SK-N-SH (cell line): ENCODE measurements around the gene AFAP1L1. TPM values are rescaled to one million over a fixed set of nuclear protein-coding genes. Genes with fewer than 3 reads are reported as not detected.

ENCODE experiments used
- CTCF ChIA-PET: fragments of 300-600, 350-600 bp; formaldehyde crosslinking; extraction: SDS; loops from one replicate; lab custom pipeline; 2021; lab: Yijun Ruan, JAX
- POLR2A ChIA-PET: fragments of 350-600 bp; sonication (Branson Sonifier 250); formaldehyde crosslinking; extraction: SDS; loops from one replicate; lab custom pipeline; 2020; ENCODE audit warnings: antibody characterized with exemption, inconsistent platforms; lab: Yijun Ruan, JAX
- DNase-seq: peaks from one replicate; pipeline ENCODE4 v3.0.0; 2012
- H2AFZ ChIP-seq: fragments of 200-600 bp; sonication (generic); 2 replicates; pipeline ENCODE4 v1.8.1; 2016; ENCODE audit warnings: antibody characterized with exemption, mild to moderate bottlenecking, low read depth
- H3F3A ChIP-seq: fragments of 200-600 bp; sonication (generic); replicated peaks from 2 replicates; pipeline ENCODE3; 2016; ENCODE audit warnings: antibody characterized with exemption, mild to moderate bottlenecking; ENCODE audit not compliant: insufficient read depth
- H3K27ac ChIP-seq, 2 experiments: fragments of 200-500 bp in 1 of 2; fragments of 200-600 bp in 1 of 2; sonication (Bioruptor generic) in 1 of 2; sonication (generic), shearing (Covaris generic) in 1 of 2; 2 replicates each; pipeline versions ENCODE4 v1.5.1 to v1.6.1; 2014 to 2016; ENCODE audit warnings: low read depth in 2 of 2, inconsistent platforms in 1 of 2, low read length in 1 of 2, mild to moderate bottlenecking in 1 of 2, mixed read lengths in 1 of 2
- H3K27me3 ChIP-seq: fragments of 200-600 bp; sonication (generic), shearing (Covaris generic); 2 replicates; pipeline ENCODE4 v1.6.1; 2016; ENCODE audit warnings: mixed run types; ENCODE audit not compliant: insufficient read depth
- H3K36me3 ChIP-seq, 2 experiments: fragments of 200-500 bp in 1 of 2; fragments of 200-600 bp in 1 of 2; sonication (Bioruptor generic) in 1 of 2; sonication (generic) in 1 of 2; replicated peaks in 1 of 2; 2 replicates each; pipeline versions ENCODE3 to v1.5.1; 2014 to 2016; ENCODE audit warnings: low read length in 1 of 2, mild to moderate bottlenecking in 1 of 2; ENCODE audit not compliant: insufficient read depth in 2 of 2, control insufficient read depth in 1 of 2
- H3K4me1 ChIP-seq, 2 experiments: fragments of 200-500 bp in 1 of 2; fragments of 200-600 bp in 1 of 2; sonication (Bioruptor generic) in 1 of 2; sonication (generic), shearing (Covaris generic) in 1 of 2; 2 replicates each; pipeline versions ENCODE4 v1.5.1 to v1.6.1; 2014 to 2016; ENCODE audit warnings: low read depth in 1 of 2, low read length in 1 of 2, mixed run types in 1 of 2; ENCODE audit not compliant: insufficient read depth in 2 of 2, control insufficient read depth in 1 of 2
- H3K4me2 ChIP-seq: fragments of 200-600 bp; sonication (generic), shearing (Covaris generic); 2 replicates; pipeline ENCODE4 v1.6.1; 2017; ENCODE audit warnings: mixed run types
- H3K4me3 ChIP-seq, 2 experiments: fragments of 200-500 bp in 1 of 2; fragments of 200-600 bp in 1 of 2; sonication (Bioruptor generic) in 1 of 2; sonication (generic), shearing (Covaris generic) in 1 of 2; 2 replicates each; pipeline versions ENCODE4 v1.5.1 to v1.8.1; 2014 to 2016; ENCODE audit warnings: low read depth in 2 of 2, inconsistent platforms in 1 of 2, low read length in 1 of 2, mild to moderate bottlenecking in 1 of 2, mixed read lengths in 1 of 2, moderate library complexity in 1 of 2
- H3K79me2 ChIP-seq: fragments of 200-600 bp; sonication (generic); 2 replicates; pipeline ENCODE4 v1.8.1; 2017; ENCODE audit warnings: mild to moderate bottlenecking; ENCODE audit not compliant: insufficient read depth
- H3K9ac ChIP-seq: fragments of 200-600 bp; sonication (generic); 2 replicates; pipeline ENCODE4 v1.6.1; 2017; ENCODE audit warnings: mixed run types
- H3K9me2 ChIP-seq: fragments of 200-600 bp; sonication (generic); 2 replicates; pipeline ENCODE4 v1.6.1; 2017; ENCODE audit warnings: mixed run types
- H3K9me3 ChIP-seq: fragments of 200-600 bp; sonication (generic); 2 replicates; pipeline ENCODE4 v1.6.1; 2017; ENCODE audit warnings: mixed run types, mild to moderate bottlenecking, moderate library complexity
- H4K20me1 ChIP-seq: fragments of 200-600 bp; sonication (generic); 2 replicates; pipeline ENCODE4 v1.6.1; 2017; ENCODE audit warnings: mild to moderate bottlenecking, mixed run types; ENCODE audit not compliant: insufficient read depth
- CHD2 ChIP-seq: fragments of 150-350 bp; IDR thresholded peaks from 2 replicates; pipeline ENCODE4 v1.6.1; 2018; ENCODE audit warnings: low read length; ENCODE audit not compliant: partially characterized antibody
- ELF1 ChIP-seq: IDR thresholded peaks from 2 replicates; pipeline ENCODE4 v1.4.0; 2012
- EZH2phosphoT487 ChIP-seq: fragments of 200-600 bp; sonication (generic); IDR thresholded peaks from 2 replicates; pipeline ENCODE4 v1.6.1; 2017; ENCODE audit warnings: low read depth, mixed run types, mild to moderate bottlenecking, antibody characterized with exemption, moderate library complexity, borderline replicate concordance
- FOSL2 ChIP-seq: IDR thresholded peaks from 2 replicates; pipeline ENCODE4 v1.4.0; 2012; ENCODE audit warnings: low read depth, mild to moderate bottlenecking, moderate library complexity, borderline replicate concordance
- FOXJ3 ChIP-seq: sonication (generic); formaldehyde crosslinking; IDR thresholded peaks from 2 replicates; pipeline ENCODE4 v1.5.1; 2020; ENCODE audit warnings: mild to moderate bottlenecking, missing genetic modification reagents
- MXI1 ChIP-seq: IDR thresholded peaks from 2 replicates; pipeline ENCODE4 v1.6.1; 2012; ENCODE audit warnings: mild to moderate bottlenecking, low read depth, low read length, improper control_type of control experiment
- RAD21 ChIP-seq: IDR thresholded peaks from 2 replicates; pipeline ENCODE4 v1.6.1; 2012; ENCODE audit warnings: mild to moderate bottlenecking, low read length
- RXRA ChIP-seq: IDR thresholded peaks from 2 replicates; pipeline ENCODE4 v1.4.0; 2012; ENCODE audit warnings: low read depth, mild to moderate bottlenecking, borderline replicate concordance
- SIN3A ChIP-seq: IDR thresholded peaks from 2 replicates; pipeline ENCODE4 v1.6.1; 2012; ENCODE audit warnings: low read depth, mild to moderate bottlenecking, low read length, moderate library complexity, borderline replicate concordance
- SMC3 ChIP-seq: IDR thresholded peaks from 2 replicates; pipeline ENCODE4 v1.6.1; 2012; ENCODE audit warnings: low read depth, low read length, improper control_type of control experiment
- TAF1 ChIP-seq: IDR thresholded peaks from 2 replicates; pipeline ENCODE4 v1.6.1; 2012; ENCODE audit warnings: low read depth, mild to moderate bottlenecking, low read length, moderate library complexity, borderline replicate concordance
- TCF12 ChIP-seq: IDR thresholded peaks from 2 replicates; pipeline ENCODE4 v1.4.0; 2012
- TEAD4 ChIP-seq: IDR thresholded peaks from 2 replicates; pipeline ENCODE4 v1.4.0; 2012; ENCODE audit warnings: mild to moderate bottlenecking, borderline replicate concordance; ENCODE audit not compliant: insufficient read depth
- WGBS: methylation state at CpG from one replicate; pipeline ENCODE4 v1.1.6; 2017; ENCODE audit warnings: low lambda C conversion rate; 5-methylcytosine and 5-hydroxymethylcytosine counted together
- polyA plus RNA-seq, 3 experiments: library from polyadenylated mRNA; depleted of rRNA; stranded (reverse); fragments of >200 nt; gene quantifications; 2 replicates each; pipeline ENCODE4 v1.2.3, GENCODE V29; 2012
- TF ChIP-seq, protein P1 (sequence below): IDR thresholded peaks from 2 replicates; pipeline ENCODE4; 2012
- TF ChIP-seq, protein P2 (sequence below): IDR thresholded peaks from 2 replicates; pipeline ENCODE4 v1.4.0; 2012; ENCODE audit warnings: low read depth, borderline replicate concordance
- TF ChIP-seq, protein P3 (sequence below): fragments of 150-350 bp; IDR thresholded peaks from 2 replicates; pipeline ENCODE4 v1.6.1; 2016; ENCODE audit warnings: mild to moderate bottlenecking, low read depth, low read length
- TF ChIP-seq, protein P4 (sequence below): IDR thresholded peaks from 2 replicates; pipeline ENCODE4 v1.6.1; 2012; ENCODE audit warnings: mild to moderate bottlenecking, low read depth, low read length, moderate library complexity
- TF ChIP-seq, protein P5 (sequence below): IDR thresholded peaks from 2 replicates; pipeline ENCODE4 v1.4.0; 2012; ENCODE audit warnings: low read depth

AFAP1L1 gene
- polyA plus RNA-seq, 1 of the 3 experiments (the other 2 are of a cell fraction) = 0.82 TPM

DNA sequence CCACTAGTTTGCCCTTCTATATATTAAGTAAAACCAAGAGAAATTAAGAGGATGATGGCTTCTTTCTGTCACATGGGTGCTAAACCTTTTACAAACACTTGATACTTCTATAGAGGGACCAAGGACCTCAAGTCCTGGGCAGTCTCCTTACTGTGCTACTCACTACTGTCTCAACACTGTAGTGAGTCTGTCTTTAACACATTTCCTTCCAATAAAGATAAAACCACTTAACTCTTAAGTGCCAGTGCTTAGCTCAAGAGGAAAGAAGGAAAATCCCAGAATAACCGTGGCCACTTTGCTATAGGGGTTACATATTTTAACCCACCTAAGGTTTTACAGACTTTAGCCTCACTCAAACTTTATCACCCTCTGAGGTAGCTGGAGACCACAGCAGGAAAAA, 69.3 kb downstream of the AFAP1L1 start:
- Histone ChIP-seq H3K79me2 (peaks cover 6% of the 10 kb centered on the region), H2AFZ (no peak overlapping the region), H3K4me2 (no peak overlapping the region), H4K20me1 (no peaks in the 10 kb centered on the region), H3K36me3 (no peaks in the 10 kb centered on the region), H3K9ac (no peak overlapping the region), H3K4me1 (no peaks in the 10 kb centered on the region), H3K4me3 (no peak overlapping the region), H3K9me2 (no peaks in the 10 kb centered on the region), H3F3A (peaks cover 6% of the 10 kb centered on the region), H3K27ac (no peak overlapping the region), H3K9me3 (no peaks in the 10 kb centered on the region), H3K27me3 (no peaks in the 10 kb centered on the region)
- no peak for DNase-seq
- TF ChIP-seq ELF1 (no peak), CHD2 (no peak), MXI1 (no peak), RAD21 (no peak), FOSL2 (no peak), EZH2phosphoT487 (no peak), SMC3 (no peak), SIN3A (no peak)
- TF ChIP-seq, protein P1, sequence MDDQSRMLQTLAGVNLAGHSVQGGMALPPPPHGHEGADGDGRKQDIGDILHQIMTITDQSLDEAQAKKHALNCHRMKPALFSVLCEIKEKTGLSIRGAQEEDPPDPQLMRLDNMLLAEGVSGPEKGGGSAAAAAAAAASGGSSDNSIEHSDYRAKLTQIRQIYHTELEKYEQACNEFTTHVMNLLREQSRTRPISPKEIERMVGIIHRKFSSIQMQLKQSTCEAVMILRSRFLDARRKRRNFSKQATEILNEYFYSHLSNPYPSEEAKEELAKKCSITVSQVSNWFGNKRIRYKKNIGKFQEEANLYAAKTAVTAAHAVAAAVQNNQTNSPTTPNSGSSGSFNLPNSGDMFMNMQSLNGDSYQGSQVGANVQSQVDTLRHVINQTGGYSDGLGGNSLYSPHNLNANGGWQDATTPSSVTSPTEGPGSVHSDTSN = no peak
- ChIA-PET POLR2A (no interaction called here), CTCF (interaction anchor here (1.0 to 1.4 kb wide), 3 partner anchors 24 to 93 kb away, joined by 3 read pairs; no protein-coding TSS in a partner anchor)
- 72% methylated on average over 1 of the region's 1 CpG for WGBS

DNA sequence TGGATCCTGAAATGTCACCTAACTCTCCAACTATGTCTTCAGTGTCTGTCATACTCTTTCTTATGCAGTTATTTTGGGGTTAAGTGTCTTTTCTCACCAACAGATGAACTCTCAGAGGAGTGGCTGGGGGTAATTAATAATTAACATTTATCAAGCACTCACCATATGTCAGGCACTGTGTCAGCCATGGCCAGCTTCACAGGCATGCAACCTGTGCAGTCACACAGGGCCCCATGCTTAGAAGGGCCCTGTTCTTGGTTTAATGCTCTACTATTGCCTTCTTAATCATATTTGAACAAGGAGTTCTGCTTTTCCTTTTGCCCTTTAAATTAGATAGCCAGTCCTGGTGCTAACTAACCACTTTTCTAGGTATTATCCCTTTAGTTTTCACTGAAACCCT, 70.2 kb downstream of the AFAP1L1 start:
- no peaks in the 10 kb centered on the region for H3K9me2 ChIP-seq
- no peaks in the 10 kb centered on the region for H3K27me3 ChIP-seq
- no peaks in the 10 kb centered on the region for H4K20me1 ChIP-seq
- H3K27ac ChIP-seq = no peak overlapping the region
- peaks cover 15% of the 10 kb centered on the region for H3K79me2 ChIP-seq
- no peaks in the 10 kb centered on the region for H3K36me3 ChIP-seq
- no peak overlapping the region for H2AFZ ChIP-seq
- H3K4me3 ChIP-seq = no peak overlapping the region
- peaks cover 0 to under 1% of the 10 kb centered on the region in 2 experiments; a peak in 1 of 4 replicates for H3K4me1 ChIP-seq
- ChIA-PET CTCF (interaction anchor here (0.9 to 1.7 kb wide), 6 partner anchors 17 to 101 kb away, joined by 3 to 6 read pairs (median 4); no protein-coding TSS in a partner anchor), POLR2A (interaction anchor here (0.9 kb wide), 1 partner anchor 22 kb away, joined by 3 read pairs; no protein-coding TSS in a partner anchor)
- H3F3A ChIP-seq = peaks cover 6% of the 10 kb centered on the region
- no peak overlapping the region for H3K4me2 ChIP-seq
- H3K9ac ChIP-seq = no peak overlapping the region
- no peak for DNase-seq
- no peaks in the 10 kb centered on the region for H3K9me3 ChIP-seq
- no peak for TF ChIP-seq TCF12
- TF ChIP-seq, protein P1 = no peak
- TF ChIP-seq FOSL2 = no peak
- TF ChIP-seq TAF1 = no peak
- TF ChIP-seq FOXJ3 (CRISPR knock-in tag) = no peak
- no peak for TF ChIP-seq TEAD4
- TF ChIP-seq, protein P2, sequence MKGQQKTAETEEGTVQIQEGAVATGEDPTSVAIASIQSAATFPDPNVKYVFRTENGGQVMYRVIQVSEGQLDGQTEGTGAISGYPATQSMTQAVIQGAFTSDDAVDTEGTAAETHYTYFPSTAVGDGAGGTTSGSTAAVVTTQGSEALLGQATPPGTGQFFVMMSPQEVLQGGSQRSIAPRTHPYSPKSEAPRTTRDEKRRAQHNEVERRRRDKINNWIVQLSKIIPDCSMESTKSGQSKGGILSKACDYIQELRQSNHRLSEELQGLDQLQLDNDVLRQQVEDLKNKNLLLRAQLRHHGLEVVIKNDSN = no peak
- TF ChIP-seq, protein P3, sequence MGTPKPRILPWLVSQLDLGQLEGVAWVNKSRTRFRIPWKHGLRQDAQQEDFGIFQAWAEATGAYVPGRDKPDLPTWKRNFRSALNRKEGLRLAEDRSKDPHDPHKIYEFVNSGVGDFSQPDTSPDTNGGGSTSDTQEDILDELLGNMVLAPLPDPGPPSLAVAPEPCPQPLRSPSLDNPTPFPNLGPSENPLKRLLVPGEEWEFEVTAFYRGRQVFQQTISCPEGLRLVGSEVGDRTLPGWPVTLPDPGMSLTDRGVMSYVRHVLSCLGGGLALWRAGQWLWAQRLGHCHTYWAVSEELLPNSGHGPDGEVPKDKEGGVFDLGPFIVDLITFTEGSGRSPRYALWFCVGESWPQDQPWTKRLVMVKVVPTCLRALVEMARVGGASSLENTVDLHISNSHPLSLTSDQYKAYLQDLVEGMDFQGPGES = no peak
- no peak for TF ChIP-seq MXI1
- TF ChIP-seq, protein P4, sequence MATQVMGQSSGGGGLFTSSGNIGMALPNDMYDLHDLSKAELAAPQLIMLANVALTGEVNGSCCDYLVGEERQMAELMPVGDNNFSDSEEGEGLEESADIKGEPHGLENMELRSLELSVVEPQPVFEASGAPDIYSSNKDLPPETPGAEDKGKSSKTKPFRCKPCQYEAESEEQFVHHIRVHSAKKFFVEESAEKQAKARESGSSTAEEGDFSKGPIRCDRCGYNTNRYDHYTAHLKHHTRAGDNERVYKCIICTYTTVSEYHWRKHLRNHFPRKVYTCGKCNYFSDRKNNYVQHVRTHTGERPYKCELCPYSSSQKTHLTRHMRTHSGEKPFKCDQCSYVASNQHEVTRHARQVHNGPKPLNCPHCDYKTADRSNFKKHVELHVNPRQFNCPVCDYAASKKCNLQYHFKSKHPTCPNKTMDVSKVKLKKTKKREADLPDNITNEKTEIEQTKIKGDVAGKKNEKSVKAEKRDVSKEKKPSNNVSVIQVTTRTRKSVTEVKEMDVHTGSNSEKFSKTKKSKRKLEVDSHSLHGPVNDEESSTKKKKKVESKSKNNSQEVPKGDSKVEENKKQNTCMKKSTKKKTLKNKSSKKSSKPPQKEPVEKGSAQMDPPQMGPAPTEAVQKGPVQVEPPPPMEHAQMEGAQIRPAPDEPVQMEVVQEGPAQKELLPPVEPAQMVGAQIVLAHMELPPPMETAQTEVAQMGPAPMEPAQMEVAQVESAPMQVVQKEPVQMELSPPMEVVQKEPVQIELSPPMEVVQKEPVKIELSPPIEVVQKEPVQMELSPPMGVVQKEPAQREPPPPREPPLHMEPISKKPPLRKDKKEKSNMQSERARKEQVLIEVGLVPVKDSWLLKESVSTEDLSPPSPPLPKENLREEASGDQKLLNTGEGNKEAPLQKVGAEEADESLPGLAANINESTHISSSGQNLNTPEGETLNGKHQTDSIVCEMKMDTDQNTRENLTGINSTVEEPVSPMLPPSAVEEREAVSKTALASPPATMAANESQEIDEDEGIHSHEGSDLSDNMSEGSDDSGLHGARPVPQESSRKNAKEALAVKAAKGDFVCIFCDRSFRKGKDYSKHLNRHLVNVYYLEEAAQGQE = no peak
- TF ChIP-seq RXRA = no peak
- TF ChIP-seq, protein P5, sequence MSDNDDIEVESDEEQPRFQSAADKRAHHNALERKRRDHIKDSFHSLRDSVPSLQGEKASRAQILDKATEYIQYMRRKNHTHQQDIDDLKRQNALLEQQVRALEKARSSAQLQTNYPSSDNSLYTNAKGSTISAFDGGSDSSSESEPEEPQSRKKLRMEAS = no peak
- TF ChIP-seq ELF1 = no peak
